Endometrium (tissue), 2 donors: Measurements from ENCODE around the gene LRRC27.
"Not testable (repeated sequence)": the region's sequence is repeated elsewhere in the genome, so short reads cannot be mapped to it uniquely, and the experiment has no call there.

Source experiments
- FAIRE-seq: peaks from 2 replicates; lab custom pipeline; 2012; peaks lifted over from hg19 to GRCh38; lab: Jason Lieb, UNC
- donor health status: control.
- donor health status: control.

Gene LRRC27

GRCh38 chr10:132331601-132332432 is at the start of gene LRRC27:
Gene LRRC27 (plus strand): TSS chr10:132332193. CDS start chr10:132333525, 1,332 bp downstream.
- no peak for FAIRE-seq

GRCh38 chr10:132282667-132283603 is 49.1 kb upstream of the LRRC27 start:
- no peak for FAIRE-seq

- FAIRE-seq = no peak
Observed at GRCh38 chr10:132283604-132284382, 48.2 kb upstream of the LRRC27 start.

- FAIRE-seq = no peak
Observed at GRCh38 chr10:132289439-132289838, 42.6 kb upstream of the LRRC27 start.

GRCh38 chr10:132290631-132291030 is 41.4 kb upstream of the LRRC27 start:
- FAIRE-seq = no peak

GRCh38 chr10:132291826-132292225 is 40.2 kb upstream of the LRRC27 start:
- no peak for FAIRE-seq

- FAIRE-seq = no peak
Observed at GRCh38 chr10:132292287-132293200, 39.4 kb upstream of the LRRC27 start.

GRCh38 chr10:132293201-132293812 is 38.7 kb upstream of the LRRC27 start:
- FAIRE-seq = no peak

GRCh38 chr10:132293813-132294520 is 38.0 kb upstream of the LRRC27 start:
- no peak for FAIRE-seq

- FAIRE-seq = no peak
Observed at GRCh38 chr10:132294561-132295318, 37.3 kb upstream of the LRRC27 start.

- FAIRE-seq = not testable (repeated sequence)
Observed at GRCh38 chr10:132295481-132295880, 36.5 kb upstream of the LRRC27 start.

- no peak for FAIRE-seq
Observed at GRCh38 chr10:132296666-132297443, 35.1 kb upstream of the LRRC27 start.

GRCh38 chr10:132297526-132297925 is 34.5 kb upstream of the LRRC27 start:
- no peak for FAIRE-seq

GRCh38 chr10:132298038-132298881 is 33.7 kb upstream of the LRRC27 start:
- FAIRE-seq = no peak

- no peak for FAIRE-seq
Observed at GRCh38 chr10:132299371-132300336, 32.3 kb upstream of the LRRC27 start.

- FAIRE-seq = no peak
Observed at GRCh38 chr10:132300582-132300981, 31.4 kb upstream of the LRRC27 start.
